Cardiac septum (tissue), 1 donor: ENCODE measurements around the gene HMGCLL1. TPM values are rescaled to one million over a fixed set of nuclear protein-coding genes. Genes with fewer than 3 reads are reported as not detected.

Experiments used
- DNase-seq: peaks from one replicate; pipeline ENCODE4 v3.0.0-alpha.2; 2020; ENCODE audit warnings: low spot score
- intact Hi-C: fragments of 100-400 bp; cut with DNase I; formaldehyde crosslinking; loops from one replicate; pipeline ENCODE4 v1.14.0; 2022
- long read RNA-seq: library from polyadenylated mRNA; unstranded; transcript quantifications from one replicate; pipeline ENCODE4 v2.0.0, GENCODE V29; 2021
- total RNA-seq: library from RNA; stranded (reverse); fragmentation: NEBNext Ultra II Directional; extraction: Animal tissue kit (Norgen Biotek cat#: 25700); gene quantifications from one replicate; pipeline ENCODE4 v1.2.1, GENCODE V29; 2021
- donor health status: DM: no; HTN: no; CAD: no.

HMGCLL1 gene
- 1.2 TPM for total RNA-seq
- long read RNA-seq, partial matches to known transcripts = 1 of 1 reads
- long read RNA-seq, other reads (novel, unspliced or antisense) = 0 of 1 reads

GRCh38 chr6:55578537-55579363, at the start of gene HMGCLL1:
Gene HMGCLL1 (minus strand): TSS chr6:55579192. CDS start chr6:55579055, 137 bp downstream.
- intact Hi-C loops = no loop called here

GRCh38 chr6:55621993-55622392, 43.0 kb upstream of the HMGCLL1 start:
- intact Hi-C loops = no loop called here
- DNase-seq = no peak

More at GRCh38 chr6:55578537-55579363, at the start of gene HMGCLL1:
- DNase-seq = peak; percentile 71

- DNase-seq = no peak
- intact Hi-C loops = no loop called here
Observed at GRCh38 chr6:55621244-55621643, 42.3 kb upstream of the HMGCLL1 start.

- intact Hi-C loops = no loop called here
- no peak for DNase-seq
Observed at GRCh38 chr6:55617272-55617671, 38.3 kb upstream of the HMGCLL1 start.

- no peak for DNase-seq
- intact Hi-C loops = no loop called here
Observed at GRCh38 chr6:55604021-55604420, 25.0 kb upstream of the HMGCLL1 start.

- no peak for DNase-seq
- intact Hi-C loops = no loop called here
Observed at GRCh38 chr6:55601120-55601519, 22.1 kb upstream of the HMGCLL1 start.

GRCh38 chr6:55594442-55594841, 15.4 kb upstream of the HMGCLL1 start:
- intact Hi-C loops = no loop called here
- no peak for DNase-seq

GRCh38 chr6:55584654-55585354, 5.8 kb upstream of the HMGCLL1 start:
- intact Hi-C loops = no loop called here
- DNase-seq = no peak

GRCh38 chr6:55576811-55577210, 2.2 kb downstream of the HMGCLL1 start:
- DNase-seq = no peak
- intact Hi-C loops = no loop called here

- DNase-seq = no peak
- intact Hi-C loops = no loop called here
Observed at GRCh38 chr6:55574556-55574955, 4.4 kb downstream of the HMGCLL1 start.

- intact Hi-C loops = no loop called here
- no peak for DNase-seq
Observed at GRCh38 chr6:55569638-55570037, 9.4 kb downstream of the HMGCLL1 start.

GRCh38 chr6:55568808-55569439, 10.1 kb downstream of the HMGCLL1 start:
- intact Hi-C loops = no loop called here
- DNase-seq = no peak

GRCh38 chr6:55567558-55567957, 11.4 kb downstream of the HMGCLL1 start:
- no peak for DNase-seq
- intact Hi-C loops = no loop called here

- intact Hi-C loops = no loop called here
Observed at GRCh38 chr6:55566036-55566710, 12.8 kb downstream of the HMGCLL1 start.

GRCh38 chr6:55562318-55562717, 16.7 kb downstream of the HMGCLL1 start:
- no peak for DNase-seq
- intact Hi-C loops = no loop called here

More at GRCh38 chr6:55566036-55566710, 12.8 kb downstream of the HMGCLL1 start:
- DNase-seq = no peak

GRCh38 chr6:55560290-55560885, 18.6 kb downstream of the HMGCLL1 start:
- no peak for DNase-seq
- intact Hi-C loops = no loop called here

GRCh38 chr6:55557146-55557545, 21.8 kb downstream of the HMGCLL1 start:
- intact Hi-C loops = no loop called here
- no peak for DNase-seq

- intact Hi-C loops = no loop called here
- no peak for DNase-seq
Observed at GRCh38 chr6:55545791-55546190, 33.2 kb downstream of the HMGCLL1 start.

- no peak for DNase-seq
Observed at GRCh38 chr6:55543633-55544309, 35.2 kb downstream of the HMGCLL1 start.

More at GRCh38 chr6:55543633-55544309, 35.2 kb downstream of the HMGCLL1 start:
- intact Hi-C loops = no loop called here
